SH-SY5Y (cell line): ENCODE results near the gene FRMD4A.

ENCODE experiments used
- GATA2 ChIP-seq: IDR thresholded peaks from 2 replicates; pipeline ENCODE4 v1.6.1; 2011; ENCODE audit warnings: mild to moderate bottlenecking, low read depth, low read length
- GATA3 ChIP-seq: IDR thresholded peaks from 2 replicates; pipeline ENCODE4 v1.6.1; 2011; ENCODE audit warnings: low read depth, mild to moderate bottlenecking, low read length, moderate library complexity

FRMD4A gene

GRCh38 chr10:14211610-14212009 lies 119.1 kb downstream of the FRMD4A start:
- TF ChIP-seq GATA2, result no peak
- TF ChIP-seq GATA3, result no peak

GRCh38 chr10:14208231-14208630 lies 122.5 kb downstream of the FRMD4A start:
- TF ChIP-seq GATA2 (no peak), GATA3 (no peak)

GRCh38 chr10:14205233-14205632 lies 125.5 kb downstream of the FRMD4A start:
- no peak for TF ChIP-seq GATA3
- TF ChIP-seq GATA2, result no peak

- TF ChIP-seq GATA2, result no peak
- no peak for TF ChIP-seq GATA3
These were observed 129.8 kb downstream of the FRMD4A start for GRCh38 chr10:14200698-14201544.

GRCh38 chr10:14198078-14198477 lies 132.6 kb downstream of the FRMD4A start:
- TF ChIP-seq GATA2, result no peak
- TF ChIP-seq GATA3, result no peak

GRCh38 chr10:14196113-14196512 lies 134.6 kb downstream of the FRMD4A start:
- TF ChIP-seq GATA2 (no peak), GATA3 (no peak)

- TF ChIP-seq GATA2 (no peak), GATA3 (no peak)
These were observed 135.3 kb downstream of the FRMD4A start for GRCh38 chr10:14195433-14195832.

GRCh38 chr10:14192746-14193145 lies 138.0 kb downstream of the FRMD4A start:
- TF ChIP-seq GATA3 (no peak), GATA2 (no peak)

- TF ChIP-seq GATA2 (no peak), GATA3 (no peak)
These were observed 138.9 kb downstream of the FRMD4A start for GRCh38 chr10:14191871-14192270.

GRCh38 chr10:14191407-14191806 lies 139.3 kb downstream of the FRMD4A start:
- no peak for TF ChIP-seq GATA3
- no peak for TF ChIP-seq GATA2

GRCh38 chr10:14190702-14191101 lies 140.0 kb downstream of the FRMD4A start:
- TF ChIP-seq GATA2, result no peak
- no peak for TF ChIP-seq GATA3

- TF ChIP-seq GATA2 (no peak), GATA3 (no peak)
These were observed 144.5 kb downstream of the FRMD4A start for GRCh38 chr10:14186245-14186644.

- TF ChIP-seq GATA3 (no peak), GATA2 (no peak)
These were observed 145.2 kb downstream of the FRMD4A start for GRCh38 chr10:14185316-14186045.

- no peak for TF ChIP-seq GATA2
- TF ChIP-seq GATA3, result no peak
These were observed 145.8 kb downstream of the FRMD4A start for GRCh38 chr10:14184841-14185315.

GRCh38 chr10:14182781-14183180 lies 147.9 kb downstream of the FRMD4A start:
- no peak for TF ChIP-seq GATA2
- TF ChIP-seq GATA3, result no peak

- TF ChIP-seq GATA3 (no peak), GATA2 (no peak)
These were observed 149.2 kb downstream of the FRMD4A start for GRCh38 chr10:14181567-14181936.
